ENCODE data around the gene ABCC1.

- TF ChIP-seq CTCF (conservative IDR thresholded peaks at IDR 0.05; ENCODE audit: low read depth, low read length) (no peak), EZH2 (IDR thresholded peaks at IDR 0.05; ENCODE audit: low read length, unreplicated experiment) (no peak), EZH2phosphoT487 (IDR thresholded peaks at IDR 0.05; ENCODE audit: borderline replicate concordance, low read length) (no peak)
Measured at GRCh38 chr16:15961060-15961511, 11.7 kb downstream of the ABCC1 start.

All from PC-3 (cell line).